Fibroblast of mammary gland (primary cell): Measurements from ENCODE around the gene METTL9.
A peak's percentile ranks its signal among the peaks of the same experiment; 100 is the strongest.

Experiments used
- DNase-seq: peaks from one replicate; pipeline ENCODE4 v3.0.0-alpha.2; 2010; ENCODE audit warnings: low read depth
- H3K4me3 ChIP-seq: 2 replicates; pipeline ENCODE4 v1.5.1; 2011; ENCODE audit warnings: low read depth, mild to moderate bottlenecking, low read length, moderate library complexity; ENCODE audit not compliant: control insufficient read depth
- CTCF ChIP-seq: conservative IDR thresholded peaks from 2 replicates; pipeline ENCODE4 v1.5.1; 2011; ENCODE audit warnings: low read depth, low read length, inconsistent platforms; ENCODE audit not compliant: control insufficient read depth, insufficient read depth

METTL9 gene

DNA sequence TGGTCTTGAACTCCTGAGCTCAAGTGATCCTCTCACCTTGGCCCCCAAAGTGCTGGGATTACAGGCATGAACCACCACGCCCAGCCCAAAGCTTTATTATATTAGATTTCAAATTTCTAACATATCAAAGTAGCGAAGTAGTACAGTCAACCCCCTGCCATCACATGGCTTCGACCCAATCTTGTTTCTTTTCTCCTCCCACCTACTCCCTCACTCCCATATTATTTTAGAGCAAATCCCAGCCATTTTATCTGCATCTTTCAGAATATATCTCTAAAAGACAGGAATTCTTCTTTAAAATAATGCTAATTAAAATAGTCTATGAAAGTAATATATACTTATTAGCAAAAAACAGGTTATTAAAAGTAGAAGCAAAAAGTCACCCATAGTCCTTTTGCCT, 52.1 kb downstream of the METTL9 start:
- DNase-seq = no peak
- H3K4me3 ChIP-seq = no peak overlapping the region
- TF ChIP-seq CTCF = no peak

GRCh38 chr16:21652453-21652852, 53.1 kb downstream of the METTL9 start, which contains the start of gene IGSF6:
TSS of gene IGSF6 (minus strand) at chr16:21652608. CDS start at chr16:21652598, 10 bp downstream.
- no peak for TF ChIP-seq CTCF
- H3K4me3 ChIP-seq = no peak within 1 kb of the TSS
- no peak for DNase-seq

DNA sequence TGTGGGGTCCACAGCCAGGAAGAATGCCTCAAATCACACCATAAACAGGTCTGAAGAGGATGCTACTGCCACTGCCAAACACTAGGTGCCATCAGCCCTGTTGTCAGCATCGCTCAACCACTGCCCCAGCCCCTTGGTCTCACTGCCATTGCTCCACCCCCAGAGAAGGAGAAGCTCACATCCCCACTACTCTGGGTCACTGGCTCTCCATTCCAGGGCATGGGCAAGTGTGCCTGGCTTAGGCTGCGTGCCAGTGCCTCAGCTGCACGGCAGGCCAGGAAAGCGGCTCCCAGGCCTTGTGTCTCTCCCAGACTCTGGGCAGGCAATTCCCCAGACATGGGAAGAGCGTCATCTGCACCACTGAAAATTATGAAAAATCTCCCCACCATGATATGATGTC, 54.2 kb downstream of the METTL9 start:
- no peak for TF ChIP-seq CTCF
- no peak overlapping the region for H3K4me3 ChIP-seq
- DNase-seq = no peak

DNA sequence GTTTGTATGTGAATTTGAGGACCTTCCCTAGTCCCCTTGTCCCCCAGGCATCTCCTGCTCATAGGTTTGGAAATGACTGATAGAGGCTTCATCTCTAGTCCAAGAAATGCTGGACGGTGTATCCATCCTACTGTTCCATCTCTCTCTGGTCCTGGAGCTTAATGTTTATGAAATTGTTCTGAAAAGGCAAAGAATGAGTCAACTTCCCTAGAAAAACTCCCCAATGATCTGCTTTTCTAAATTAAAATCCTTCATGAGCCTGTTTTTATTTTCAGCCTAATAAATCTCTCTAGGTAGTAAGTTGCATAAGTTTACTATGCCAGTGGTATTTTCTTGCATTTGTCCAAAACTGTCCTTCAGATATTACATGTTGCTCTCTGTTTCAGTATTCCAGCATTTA, 55.1 kb downstream of the METTL9 start:
- no peak for TF ChIP-seq CTCF
- DNase-seq = no peak
- H3K4me3 ChIP-seq = no peak overlapping the region

DNA sequence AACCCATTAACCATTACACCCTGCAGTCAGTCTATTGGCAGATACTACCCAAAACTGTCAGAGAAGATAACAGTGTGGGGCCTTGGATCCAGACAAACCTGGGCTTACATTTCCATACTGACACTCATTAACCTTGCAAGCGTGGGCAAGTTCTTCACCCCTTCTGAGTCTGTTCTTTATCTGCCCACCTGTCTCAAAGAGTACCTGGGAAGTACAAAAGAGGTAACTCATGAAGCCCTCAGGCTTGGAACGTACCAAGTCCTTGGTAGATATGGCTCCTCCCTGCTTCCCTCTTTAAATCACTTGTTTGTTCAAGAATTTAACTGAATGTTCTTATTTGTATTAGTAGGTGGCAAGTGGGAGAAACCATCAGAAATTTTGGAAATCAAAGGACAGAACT, 55.5 kb downstream of the METTL9 start:
- DNase-seq = no peak
- H3K4me3 ChIP-seq = no peak overlapping the region
- no peak for TF ChIP-seq CTCF

DNA sequence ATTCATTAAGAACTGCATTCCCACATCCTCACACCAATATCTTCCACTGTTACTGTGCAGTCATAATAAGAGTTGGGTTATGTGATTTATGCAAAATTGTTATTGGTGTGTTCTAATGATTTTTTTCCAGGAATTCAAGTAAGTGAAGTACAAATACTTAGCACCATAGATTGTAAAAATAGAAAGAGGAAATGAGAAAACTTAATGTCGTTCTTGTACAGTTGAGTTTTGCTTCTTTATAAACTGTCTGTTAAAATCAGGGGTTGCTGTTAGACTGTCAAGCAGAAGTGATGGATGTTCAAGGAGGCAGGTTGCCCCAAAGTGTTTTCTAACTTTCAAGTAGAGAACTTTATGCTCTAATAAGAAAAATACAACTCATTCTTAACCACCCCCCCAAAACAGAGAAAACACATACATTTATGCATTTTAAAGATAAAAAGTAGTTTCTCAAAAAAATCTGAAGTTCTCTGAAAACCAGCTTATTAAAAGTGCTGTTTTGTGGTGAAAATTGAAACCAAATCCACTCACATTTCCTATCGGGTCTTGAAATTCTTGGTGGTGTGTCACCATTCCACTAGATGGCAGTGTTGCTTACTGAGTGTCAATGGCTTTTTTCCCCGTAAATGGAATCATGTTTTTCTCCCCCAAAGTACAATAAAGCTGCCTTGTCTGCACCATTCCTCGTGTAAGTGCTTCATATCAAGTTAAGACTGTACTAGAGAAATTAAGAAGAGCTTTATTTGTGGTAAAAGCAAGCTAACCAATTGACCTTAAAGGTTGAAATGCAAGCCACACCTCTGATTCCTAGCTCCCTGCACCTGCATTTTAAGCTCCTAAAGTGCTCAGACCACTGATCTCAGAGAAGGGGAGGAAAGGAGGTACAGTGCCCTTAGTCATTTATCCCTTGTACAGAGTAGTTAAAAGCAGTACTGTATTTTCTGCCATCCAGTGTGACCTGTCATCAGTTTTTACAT, 57.7 kb downstream of the METTL9 start:
- peak; percentile 69 for DNase-seq
- H3K4me3 ChIP-seq = no peak overlapping the region
- peak; percentile 90 for TF ChIP-seq CTCF
